ENCODE results near the gene PELI2.
"Not testable (repeated sequence)": the region's sequence is repeated elsewhere in the genome, so short reads cannot be mapped to it uniquely, and the experiment has no call there.

PELI2 gene

DNA sequence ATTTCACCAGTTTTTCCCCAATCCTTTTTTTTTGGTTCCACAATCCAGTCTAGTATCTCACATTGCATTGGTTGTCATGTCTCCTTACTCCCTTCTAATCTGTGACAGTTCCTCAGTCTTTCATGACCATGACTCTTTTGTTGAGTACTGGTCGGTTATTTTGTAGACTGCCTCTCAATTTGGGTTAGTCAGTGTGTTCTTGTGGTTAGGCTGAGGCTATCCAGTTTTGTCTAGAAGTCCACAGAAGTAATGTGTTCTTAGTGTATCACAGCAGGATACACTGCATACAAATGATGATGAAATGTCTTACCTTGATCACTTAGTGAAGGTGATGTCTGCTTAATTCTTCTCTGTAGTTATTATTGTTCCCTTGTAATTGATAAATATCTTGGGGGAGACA lies 24.8 kb downstream of the PELI2 start:
- no peak for DNase-seq (ENCODE audit: low spot score)

DNA sequence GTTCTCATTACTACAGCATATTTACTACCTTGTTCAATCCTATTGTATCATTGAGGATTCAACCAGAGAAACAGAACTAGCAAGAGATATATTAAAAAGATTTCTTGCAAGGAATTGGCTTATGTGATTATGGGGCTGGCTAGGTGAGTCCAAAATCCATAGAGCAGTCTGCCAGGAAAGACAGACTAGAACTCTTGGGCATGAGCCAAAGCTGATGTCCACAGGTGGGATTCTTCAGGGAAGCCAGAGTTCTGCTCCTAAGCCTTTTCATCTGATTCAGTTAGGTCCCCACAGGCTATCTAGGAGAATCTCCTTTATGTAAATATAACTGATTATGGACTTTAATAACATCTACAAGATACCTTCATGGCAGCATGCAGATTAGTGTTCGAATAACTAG lies 26.0 kb downstream of the PELI2 start:
- DNase-seq (ENCODE audit: low spot score), result no peak

DNA sequence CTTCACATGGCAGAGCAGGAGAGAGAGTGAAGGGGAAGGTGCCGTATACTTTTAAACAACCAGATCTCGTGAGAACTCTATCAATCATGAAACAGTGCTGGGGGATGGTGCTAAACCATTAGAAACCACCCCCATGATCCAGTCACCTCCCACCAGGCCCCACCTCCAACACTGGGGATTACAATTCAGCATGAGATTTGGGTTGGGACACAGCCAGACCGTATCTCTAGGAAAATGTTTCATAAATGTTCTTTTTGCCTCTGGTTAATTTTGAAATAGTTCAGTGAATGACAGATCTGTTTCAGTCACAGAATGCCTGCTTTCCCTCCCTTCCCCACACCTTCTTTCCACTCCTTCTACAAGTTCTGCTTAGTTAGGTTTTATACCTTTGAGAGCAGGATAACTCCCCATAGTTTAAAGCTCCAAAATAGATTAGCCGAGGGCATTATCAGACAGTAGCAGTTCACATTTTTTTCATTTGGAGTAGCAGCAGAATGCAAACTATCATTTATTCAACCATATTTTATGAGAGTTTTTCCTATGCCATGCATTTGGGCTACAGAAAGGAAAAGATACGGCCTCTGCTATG lies 27.1 kb downstream of the PELI2 start:
- no peak for DNase-seq (ENCODE audit: low spot score)

DNA sequence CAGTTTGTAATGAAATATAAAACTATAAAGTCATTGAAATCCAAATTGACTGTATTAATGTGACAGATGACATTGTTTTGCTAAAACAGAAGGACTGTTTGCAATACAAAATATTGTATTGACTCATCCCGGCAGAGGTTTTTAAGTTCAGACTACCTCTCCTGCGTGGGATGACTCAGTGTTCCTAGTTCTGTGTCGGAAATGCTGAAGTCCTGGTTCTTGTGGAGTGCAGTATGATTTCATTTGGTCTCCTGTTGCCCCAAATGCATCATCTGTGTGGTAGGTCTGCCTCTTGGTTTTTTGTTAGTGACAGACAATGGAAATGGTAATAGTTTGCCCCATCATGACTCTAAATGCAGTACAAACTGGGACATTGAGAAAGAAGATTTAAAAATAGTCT lies 27.8 kb downstream of the PELI2 start:
- DNase-seq (ENCODE audit: low spot score), result no peak

DNA sequence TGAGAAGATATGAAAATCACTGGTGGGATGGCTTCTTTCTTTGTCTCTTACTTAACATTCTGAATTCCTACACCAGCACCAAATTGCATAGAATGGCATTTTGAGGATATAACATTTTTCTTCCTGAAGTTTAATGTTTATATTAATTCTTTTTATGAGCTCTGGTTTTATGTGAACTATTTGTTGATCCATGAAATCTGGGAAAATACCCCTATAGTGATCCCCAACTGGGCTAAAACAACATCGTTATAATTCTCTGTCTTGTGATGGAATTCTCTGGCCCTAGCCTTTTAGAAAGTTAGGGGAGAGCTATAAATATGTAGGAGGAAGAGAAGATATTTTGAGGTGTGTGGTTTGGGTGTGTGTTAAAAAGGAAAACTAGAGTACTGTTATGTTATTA lies 29.2 kb downstream of the PELI2 start:
- no peak for DNase-seq (ENCODE audit: low spot score)

DNA sequence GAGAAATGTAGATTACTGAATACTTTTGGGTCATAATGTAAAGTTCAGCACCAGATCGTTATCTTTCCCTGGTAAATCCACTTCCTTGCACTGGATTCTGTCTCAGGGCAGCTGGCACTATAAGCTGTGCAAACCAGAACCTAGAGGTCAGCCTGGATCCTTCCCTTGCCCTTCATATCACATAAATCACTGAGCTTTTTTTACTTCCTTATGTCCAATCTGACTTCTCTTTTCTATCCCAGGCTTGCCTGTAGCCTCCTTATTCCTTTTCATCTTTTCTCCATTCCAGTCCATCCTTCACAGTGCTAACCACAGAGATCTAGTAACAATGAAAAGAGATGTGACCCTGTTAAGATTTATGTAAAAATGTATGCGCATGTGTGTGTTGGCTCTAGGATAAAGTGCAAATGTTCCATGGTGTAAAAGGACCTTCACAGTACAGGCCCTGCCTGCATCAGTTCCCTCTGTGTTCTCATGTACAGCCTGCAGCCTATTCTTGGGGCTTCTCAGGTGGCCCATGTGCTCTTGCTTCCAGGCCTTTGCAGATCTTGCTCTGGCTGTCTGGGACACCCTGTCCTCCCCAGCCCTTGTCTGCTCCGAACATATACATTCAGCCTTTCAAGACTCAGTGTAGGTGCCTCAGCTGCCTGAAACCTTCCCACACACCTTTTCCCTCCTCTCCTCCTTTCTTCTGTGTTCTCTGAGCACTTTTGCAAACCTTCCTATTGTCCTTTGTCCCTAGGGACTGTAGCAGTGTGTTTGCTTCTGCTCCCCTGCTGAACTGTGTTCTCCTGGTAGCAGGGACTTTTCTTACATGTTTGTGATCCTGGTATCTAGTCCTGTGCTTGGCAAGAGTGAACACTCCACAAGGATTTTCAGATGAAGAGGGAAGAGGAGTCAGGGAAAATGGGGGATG lies 30.0 kb downstream of the PELI2 start:
- DNase-seq (ENCODE audit: low spot score), result no peak

DNA sequence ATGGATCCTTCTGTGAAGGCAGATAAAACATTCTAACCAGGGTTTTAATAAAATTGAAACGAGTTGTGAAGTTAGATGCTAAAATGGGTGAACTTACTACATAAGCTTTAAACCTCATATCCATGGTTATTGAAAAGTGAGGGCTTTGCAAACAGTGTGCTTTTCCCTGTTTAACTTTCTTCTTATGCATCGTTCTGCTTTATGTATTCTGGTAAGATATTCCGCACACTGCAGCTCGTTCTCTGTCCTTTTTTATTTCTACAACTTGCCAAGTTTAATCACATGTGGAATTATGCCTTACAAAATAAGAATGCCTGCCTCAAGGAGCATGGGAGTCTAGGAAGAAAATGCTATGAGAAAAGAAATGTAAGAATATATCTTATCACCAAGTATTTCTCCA lies 30.9 kb downstream of the PELI2 start:
- no peak for DNase-seq (ENCODE audit: low spot score)

DNA sequence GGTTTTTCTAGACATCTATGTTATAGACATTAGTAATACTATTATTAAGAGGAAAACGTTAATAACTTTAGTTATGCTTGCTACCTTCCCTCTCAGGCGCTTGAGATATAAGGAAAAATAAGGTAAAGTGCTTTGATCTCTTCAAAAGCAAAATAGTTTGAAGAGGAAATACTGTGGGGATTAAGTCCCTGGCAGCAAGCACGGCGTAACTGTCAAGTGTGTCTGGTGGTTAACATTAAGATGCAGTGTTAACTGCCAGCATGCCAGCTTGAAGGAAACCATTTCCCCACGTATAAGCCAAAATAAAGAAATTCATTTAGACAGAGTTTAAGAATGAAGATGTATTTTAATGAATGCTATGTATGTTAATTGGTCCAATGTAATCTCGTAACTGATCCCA lies 31.8 kb downstream of the PELI2 start:
- DNase-seq (ENCODE audit: low spot score), result no peak

DNA sequence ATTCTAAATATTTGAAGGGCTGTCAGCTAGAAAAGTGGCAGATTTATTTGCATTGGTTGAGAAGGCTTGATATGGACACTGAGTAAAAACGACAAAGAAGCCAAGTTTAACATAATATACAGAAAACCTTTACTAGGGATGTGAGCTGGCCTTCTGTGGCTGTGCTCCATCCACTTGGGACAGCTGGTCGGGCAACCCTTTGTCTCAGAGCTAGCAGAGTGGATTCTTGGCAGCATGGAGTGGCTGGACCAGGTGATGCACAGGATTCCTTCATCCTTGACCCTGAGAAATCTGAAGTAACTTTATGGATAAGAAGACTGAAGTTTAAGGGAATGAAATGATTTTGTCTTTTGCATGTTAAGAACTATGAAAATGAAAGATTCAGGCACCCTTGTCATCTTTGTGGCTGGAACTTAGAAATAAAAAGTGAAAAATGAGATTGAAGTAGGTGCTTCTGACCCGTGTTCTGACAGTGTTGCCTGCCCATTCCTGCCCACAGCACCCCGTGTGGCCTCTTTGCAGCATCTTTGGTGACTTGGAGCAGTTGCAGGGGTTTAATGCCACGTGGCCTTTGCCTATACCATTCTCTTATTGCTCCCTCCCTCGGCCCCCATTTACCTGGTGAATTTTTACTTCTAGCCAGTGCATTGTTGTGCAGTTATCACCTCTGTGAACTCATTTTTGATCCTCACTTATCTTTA lies 32.6 kb downstream of the PELI2 start:
- no peak for DNase-seq (ENCODE audit: low spot score)

DNA sequence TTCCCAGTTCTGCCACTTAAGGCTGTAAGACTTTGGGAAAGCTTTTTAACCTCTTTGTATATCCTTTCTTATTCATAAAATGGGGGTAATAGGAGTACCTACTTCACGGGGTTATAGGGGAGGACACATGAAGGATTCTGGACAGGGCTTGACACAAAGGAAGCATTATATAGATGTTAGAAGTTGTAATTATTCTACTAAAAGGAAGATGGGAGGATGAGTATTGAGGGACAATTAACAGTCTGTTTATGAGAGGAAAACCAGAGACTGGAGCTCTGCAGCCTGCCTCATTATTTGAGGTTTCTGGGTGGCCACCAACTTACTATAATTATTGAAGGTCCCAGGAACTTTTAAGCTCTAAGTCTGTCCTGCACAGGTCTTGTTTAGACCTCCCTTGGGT lies 34.0 kb downstream of the PELI2 start:
- DNase-seq (ENCODE audit: low spot score), result no peak

DNA sequence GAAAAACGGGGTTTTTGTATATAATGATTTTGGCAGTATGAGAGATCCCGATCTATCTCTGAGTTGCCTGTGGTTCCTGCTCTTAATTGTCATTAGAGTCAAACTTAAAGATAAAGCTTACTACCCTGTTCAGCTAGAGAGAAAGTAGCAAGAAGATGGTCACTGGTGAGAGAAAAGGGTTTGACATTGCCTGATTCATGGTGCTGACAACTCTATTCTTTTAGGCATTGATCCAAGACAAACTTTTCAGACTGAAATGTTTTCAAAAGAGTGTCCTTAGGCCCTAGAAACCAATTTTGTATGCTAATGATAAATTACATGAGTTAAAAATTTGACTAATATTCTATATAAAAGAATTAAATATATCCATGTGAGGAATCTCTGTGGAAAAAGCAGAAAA lies 35.1 kb downstream of the PELI2 start:
- no peak for DNase-seq (ENCODE audit: low spot score)

DNA sequence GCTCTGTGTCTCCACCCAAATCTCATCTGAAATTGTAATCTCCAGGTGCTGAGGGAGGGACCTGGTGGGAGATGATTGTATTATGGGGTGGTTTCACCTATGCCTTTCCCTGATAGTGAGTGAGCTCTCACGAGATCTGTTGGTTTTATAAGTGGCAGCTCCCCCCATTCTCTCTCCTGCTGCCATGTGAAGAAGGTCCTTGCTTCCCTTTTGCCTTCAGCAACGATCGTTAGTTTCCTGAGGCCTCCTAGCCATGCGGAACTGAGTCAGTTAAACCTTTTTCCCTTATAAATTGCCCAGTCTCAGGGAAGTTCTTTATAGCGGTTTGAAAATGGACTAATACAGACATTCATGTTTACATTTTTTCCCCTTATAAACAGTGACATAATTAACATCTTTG lies 36.1 kb downstream of the PELI2 start:
- DNase-seq (ENCODE audit: low spot score), result no peak

DNA sequence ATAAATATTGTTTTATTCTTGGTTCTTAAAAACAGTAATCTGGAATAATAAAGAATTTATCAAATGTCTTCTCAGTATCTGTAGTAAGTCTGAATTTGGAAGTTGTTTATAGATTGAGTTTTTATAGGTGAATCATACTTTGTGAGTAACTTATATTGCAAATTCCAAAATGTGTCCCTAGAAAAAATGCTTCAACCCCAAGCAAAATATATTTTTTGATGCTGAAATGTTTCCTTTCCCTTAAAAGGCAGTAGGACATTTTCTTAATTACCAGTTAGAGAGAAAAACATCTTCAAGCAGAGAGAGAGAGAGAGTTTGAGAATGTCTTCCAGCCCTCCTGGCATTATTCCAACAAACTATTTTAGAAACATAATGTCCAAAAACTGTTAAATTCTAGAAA lies 37.9 kb downstream of the PELI2 start:
- DNase-seq (ENCODE audit: low spot score), result no peak

DNA sequence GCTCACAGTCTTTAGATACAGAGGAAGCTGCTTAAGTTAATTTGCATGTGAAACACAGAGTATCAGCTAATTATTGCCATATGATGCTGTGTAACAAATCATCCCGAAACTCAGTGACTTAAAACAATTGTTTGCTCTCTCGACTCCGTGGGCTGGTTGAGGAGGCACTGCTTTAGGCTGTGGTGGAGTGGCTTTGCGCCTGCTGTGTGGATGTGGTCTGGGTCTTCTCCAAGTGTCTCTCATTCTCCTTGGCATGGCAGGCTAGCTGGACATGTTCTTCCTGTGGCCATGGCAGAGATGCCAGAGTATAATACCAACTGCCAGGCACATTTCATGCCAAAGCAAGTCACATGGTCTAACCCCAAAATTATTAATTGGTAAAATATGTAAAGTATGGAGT lies 40.9 kb downstream of the PELI2 start:
- no peak for DNase-seq (ENCODE audit: low spot score)

DNA sequence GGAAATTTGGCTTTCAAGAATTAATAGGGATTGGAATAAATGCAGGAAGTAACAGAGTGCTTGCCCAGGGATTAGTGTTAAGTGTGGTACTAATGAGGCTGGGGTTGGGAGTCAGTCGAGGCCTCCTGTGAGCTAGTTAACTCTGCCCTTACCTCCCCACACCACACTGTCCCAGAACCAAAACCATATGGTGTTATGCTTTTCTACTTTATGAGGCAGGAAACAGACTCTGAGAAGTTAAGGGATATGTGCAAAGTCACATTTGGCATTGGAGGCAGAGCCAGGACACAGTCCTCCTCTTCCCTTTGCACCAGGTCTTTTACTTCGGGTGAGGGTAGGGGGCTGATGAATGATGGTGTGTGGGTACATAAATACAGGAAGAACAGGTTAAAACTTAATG lies 41.9 kb downstream of the PELI2 start:
- no peak for DNase-seq (ENCODE audit: low spot score)

DNA sequence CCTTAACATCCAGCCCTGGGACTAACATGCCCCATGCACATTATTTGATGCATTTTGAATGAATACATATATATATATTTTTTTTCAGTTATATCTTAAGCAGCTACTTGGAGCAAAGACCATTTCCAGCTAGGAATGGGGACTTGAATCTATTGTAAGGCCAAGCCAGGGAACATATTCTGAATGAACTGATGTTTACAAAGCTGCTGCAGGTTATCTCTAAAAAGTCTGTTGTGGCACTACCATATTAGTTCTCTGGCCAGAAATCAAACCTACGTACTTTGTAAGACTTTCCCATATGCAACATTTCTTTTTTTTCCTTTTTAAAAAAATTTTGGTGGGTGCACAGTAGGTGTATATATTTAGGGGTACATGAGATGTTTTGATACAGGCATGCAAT lies 43.4 kb downstream of the PELI2 start:
- DNase-seq (ENCODE audit: low spot score), result no peak

DNA sequence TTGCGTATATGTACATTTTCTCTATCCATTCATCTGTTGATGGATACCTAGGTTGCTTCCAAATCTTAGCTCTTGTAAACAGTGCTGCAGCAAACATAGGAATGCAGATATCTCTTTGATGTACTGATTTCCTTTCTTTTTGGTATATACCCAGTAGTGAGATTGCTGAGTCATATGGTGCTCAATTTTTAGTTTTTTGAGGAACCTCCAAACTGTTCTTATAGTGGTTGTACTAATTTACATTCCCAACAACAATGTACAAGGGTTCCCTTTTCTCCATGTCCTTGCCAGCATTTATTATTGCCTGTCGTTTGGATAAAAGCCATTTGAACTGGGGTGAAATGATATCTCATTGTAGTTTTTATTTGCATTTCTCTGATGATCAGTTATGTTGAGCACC lies 44.3 kb downstream of the PELI2 start:
- DNase-seq (ENCODE audit: low spot score), result no peak

DNA sequence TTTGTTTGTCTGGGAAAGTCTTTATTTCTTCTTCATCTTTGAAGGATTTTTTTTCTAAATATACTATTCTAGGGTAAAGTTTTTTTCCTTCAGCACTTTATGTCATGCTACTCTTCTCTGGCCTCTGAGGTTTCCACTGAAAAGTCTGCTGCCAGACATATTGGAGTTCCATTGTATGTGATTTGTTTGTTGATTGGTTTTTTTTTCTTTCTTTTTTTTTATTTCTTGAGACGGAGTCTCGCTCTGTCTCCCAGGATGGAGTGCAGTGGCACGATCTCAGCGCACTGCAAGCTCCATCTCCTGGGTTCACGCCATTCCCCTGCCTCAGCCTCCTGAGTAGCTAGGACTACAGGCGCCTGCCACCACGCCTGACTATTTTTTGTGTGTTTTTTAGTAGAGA lies 48.4 kb downstream of the PELI2 start:
- DNase-seq (ENCODE audit: low spot score), result not testable (repeated sequence)

DNA sequence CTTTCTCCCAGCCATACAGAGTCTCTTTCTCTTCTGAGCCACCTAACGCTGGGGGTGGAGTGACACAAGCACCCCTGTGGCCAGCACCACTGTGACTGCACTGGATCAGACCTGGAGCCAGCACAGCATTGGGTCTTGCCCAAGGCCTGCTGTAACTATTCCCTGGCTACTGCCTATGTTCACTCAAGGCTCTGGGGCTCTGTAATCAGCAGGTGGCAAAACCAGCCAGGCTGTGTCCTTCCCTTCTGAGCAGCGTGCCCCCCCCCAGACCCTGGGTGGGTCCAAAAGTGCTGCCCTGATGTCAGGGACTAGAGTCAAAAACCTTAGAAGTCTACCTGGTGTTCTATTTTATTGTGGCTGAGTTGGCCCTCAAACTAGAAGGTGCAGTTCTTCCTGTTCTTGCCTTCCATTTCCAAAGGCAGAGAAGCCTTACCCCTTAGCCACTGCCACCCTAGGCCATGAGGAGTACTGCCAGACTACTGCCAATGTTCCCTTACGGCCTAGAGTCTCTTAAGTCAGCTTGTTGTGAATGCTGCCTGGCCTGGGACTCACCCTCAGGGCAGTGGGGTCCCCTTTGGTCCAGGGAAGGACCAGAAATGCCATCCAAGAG lies 49.9 kb downstream of the PELI2 start:
- DNase-seq (ENCODE audit: low spot score), result no peak

DNA sequence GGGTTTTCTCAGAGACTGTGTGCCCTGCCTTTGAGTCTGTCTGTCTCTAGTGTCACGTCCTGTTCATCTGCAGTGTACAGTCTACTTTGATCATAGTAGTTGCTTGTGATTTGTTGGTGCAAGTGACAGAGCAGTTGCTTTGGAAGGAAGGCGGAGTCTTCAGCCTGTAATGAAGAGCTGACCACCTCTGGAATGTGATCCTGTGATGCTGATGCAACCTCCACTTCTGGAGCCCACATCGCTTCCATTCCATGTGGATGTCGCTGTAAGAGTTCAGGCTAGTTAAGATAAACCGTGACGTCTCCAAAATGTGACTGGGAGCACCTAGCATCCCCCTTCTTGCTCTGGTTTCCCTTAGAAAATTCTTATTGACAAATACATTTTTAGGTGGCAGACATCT lies 51.8 kb downstream of the PELI2 start:
- DNase-seq (ENCODE audit: low spot score), result no peak

DNA sequence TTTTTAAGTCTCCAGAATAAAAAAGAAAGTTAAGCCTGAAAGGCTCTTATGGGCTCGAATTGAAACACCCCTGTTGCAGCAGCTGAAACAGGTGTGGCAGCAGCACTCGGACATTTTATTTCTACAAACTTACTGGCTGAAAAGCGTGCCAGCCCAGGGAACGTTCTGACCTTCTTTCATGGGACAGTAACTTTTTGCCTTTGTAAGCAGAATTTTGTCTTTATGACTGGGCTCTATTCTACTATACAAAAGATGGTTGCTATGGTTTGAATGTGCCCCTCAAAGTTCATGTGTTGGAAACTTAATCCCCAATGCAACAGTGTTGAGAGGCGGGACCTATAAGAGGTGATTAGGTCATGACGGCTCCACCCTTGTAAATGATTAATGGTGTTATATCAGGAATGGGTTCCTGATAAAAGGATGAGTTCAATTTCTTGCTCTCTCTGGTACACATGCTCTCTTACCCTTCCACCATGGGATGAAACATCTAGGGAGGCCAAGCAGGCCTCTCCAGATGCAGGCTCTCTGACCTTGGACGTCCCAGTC lies 52.7 kb downstream of the PELI2 start:
- DNase-seq (ENCODE audit: low spot score), result no peak

DNA sequence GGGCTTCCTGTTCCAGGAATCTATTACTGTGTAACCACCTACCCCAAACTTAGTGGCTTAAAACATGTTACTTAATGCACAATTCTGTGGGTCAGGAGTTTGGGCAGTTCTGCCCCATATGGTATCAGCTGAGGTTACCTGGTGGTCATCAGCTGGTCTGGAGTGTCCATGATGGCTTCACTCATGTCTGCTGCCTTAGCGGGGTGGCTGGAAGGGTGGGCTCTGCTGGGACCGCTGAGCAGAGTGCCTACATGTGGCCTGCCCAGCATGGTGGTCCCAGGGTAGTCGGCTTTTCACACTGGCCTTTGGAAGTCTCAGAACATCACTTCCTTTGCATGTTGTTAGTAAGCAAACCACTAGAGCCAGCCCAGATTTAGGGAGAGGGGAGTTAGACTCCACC lies 53.9 kb downstream of the PELI2 start:
- no peak for DNase-seq (ENCODE audit: low spot score)

DNA sequence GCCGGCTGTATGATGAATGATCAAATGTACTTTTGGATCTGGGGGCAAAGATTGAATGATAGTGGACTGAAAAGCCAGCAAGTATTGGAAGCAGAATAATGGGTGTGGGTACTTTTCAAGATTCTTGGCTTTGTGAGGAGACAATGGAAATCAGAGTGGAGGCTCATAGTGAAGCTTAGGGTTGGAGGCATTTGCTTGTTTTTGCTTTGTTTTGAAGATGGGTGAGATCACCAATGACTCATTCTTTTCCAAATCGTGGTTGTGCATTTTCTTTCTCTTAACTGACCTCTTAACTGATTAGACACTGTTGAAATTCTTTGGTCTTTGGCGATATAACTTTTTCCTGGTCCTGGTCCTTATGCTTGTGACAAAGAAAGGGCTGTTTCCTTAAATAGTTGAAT lies 54.4 kb downstream of the PELI2 start:
- no peak for DNase-seq (ENCODE audit: low spot score)
